ENCODE measurements around the gene ABR. TPM values are rescaled to one million over a fixed set of nuclear protein-coding genes. Genes with fewer than 3 reads are reported as not detected.

Gene ABR
- total and polyA plus RNA-seq, 2 of the 8 experiments (the other 6 are each of a cell fraction or from before 2014, with no cell fraction given): 44.8 to 47.2 TPM

GRCh38 chr17:1177016-1177700 lies 2.6 kb downstream of the ABR start:
- Histone ChIP-seq H3K9me3 (ENCODE audit: insufficient read depth in 2 of 2, low read depth in 1 of 2, low read length in 1 of 2) (no peaks in the 10 kb centered on the region), H2BK20ac (ENCODE audit: low read length) (no peak overlapping the region), H4K20me1 (replicated peaks in 1 of 2; ENCODE audit: control insufficient read depth in 1 of 2, insufficient read depth in 2 of 2, low read length in 2 of 2) (peaks cover 4 to 11% of the 10 kb centered on the region in 2 experiments), H4K8ac (ENCODE audit: extremely low read depth, insufficient read depth, low read length) (no peak overlapping the region), H2BK12ac (ENCODE audit: low read depth, low read length) (no peak overlapping the region), H2AFZ (ENCODE audit: low read length) (no peak overlapping the region), H3K27ac (ENCODE audit: low read depth, low read length) (no peak overlapping the region), H2BK120ac (replicated peaks; ENCODE audit: low read depth, low read length) (no peak overlapping the region), H3K56ac (replicated peaks; ENCODE audit: insufficient read length, low read depth, low read length) (no peak overlapping the region), H3K9ac (replicated peaks in 1 of 4; ENCODE audit: extremely low read depth in 1 of 4, low read depth in 3 of 4, low read length in 3 of 4) (no peak overlapping the region), H3K4me1 (replicated peaks in 1 of 4; ENCODE audit: control insufficient read depth in 3 of 4, insufficient read depth in 4 of 4, low read length in 3 of 4) (peaks cover 0 to 20% (median 8%) of the 10 kb centered on the region in 4 experiments; a peak in 6 of 7 replicates), H3K27me3 (replicated peaks in 1 of 4; ENCODE audit: control insufficient read depth in 3 of 4, extremely low read depth in 1 of 4, insufficient read depth in 3 of 4, low read length in 3 of 4) (peaks cover 0 to 28% (median 19%) of the 10 kb centered on the region in 4 experiments; a peak in 5 of 7 replicates), H3K14ac (ENCODE audit: insufficient read length) (no peak overlapping the region), H3K79me1 (ENCODE audit: low read depth, low read length) (no peaks in the 10 kb centered on the region; the same call in 1 of the 2 replicates), H3K23ac (ENCODE audit: insufficient read length) (no peak overlapping the region), H3K18ac (ENCODE audit: extremely low read depth, low read length) (no peak overlapping the region), H3K36me3 (ENCODE audit: control insufficient read depth in 2 of 4, insufficient read depth in 4 of 4, low read length in 3 of 4) (no peaks in the 10 kb centered on the region), H2BK15ac (ENCODE audit: low read length) (no peak overlapping the region), H3K79me2 (ENCODE audit: control insufficient read depth in 1 of 2, insufficient read depth in 2 of 2, low read length in 2 of 2) (peaks cover 0 to 2% of the 10 kb centered on the region in 2 experiments; a peak in 1 of 4 replicates), H4K5ac (ENCODE audit: insufficient read length, low read depth, low read length) (no peak overlapping the region), H3K4me2 (ENCODE audit: insufficient read depth in 1 of 2, low read depth in 2 of 2, low read length in 2 of 2) (no peak overlapping the region), H4K91ac (replicated peaks; ENCODE audit: insufficient read length, low read length) (no peak overlapping the region), H3K4me3 (ENCODE audit: extremely low read depth in 1 of 4, insufficient read depth in 2 of 4, low read depth in 3 of 4, low read length in 4 of 4) (no peak overlapping the region), H3K23me2 (ENCODE audit: low read depth, low read length) (peaks cover 12% of the 10 kb centered on the region; the same call in 1 of the 2 replicates), H3K4ac (replicated peaks; ENCODE audit: insufficient read length, low read depth, low read length) (no peak overlapping the region), H2AK5ac (ENCODE audit: low read depth, low read length) (no peak overlapping the region), H2BK5ac (ENCODE audit: low read depth, low read length) (no peak overlapping the region)
- DNase-seq (ENCODE audit: low read depth in 1 of 2, low spot score in 2 of 2) (no peak), FAIRE-seq (no peak)
- CTCF ChIA-PET (ENCODE audit: partially characterized antibody): interaction anchor here (0.9 to 6.0 kb wide), 9 partner anchors 9 to 356 kb away, joined by 3 to 29 read pairs (median 3); no protein-coding TSS in a partner anchor
- POLR2A ChIA-PET (ENCODE audit: partially characterized antibody): interaction anchor here (1.0 kb wide), 1 partner anchor 10 kb away, joined by 3 read pairs; no protein-coding TSS in a partner anchor
- WGBS, 2 experiments (ENCODE audit: extremely low coverage in 1 of 2, insufficient coverage in 1 of 2, insufficient read length in 1 of 2, insufficient replicate concordance in 2 of 2, low coverage in 1 of 2, low lambda C conversion rate in 2 of 2, missing lambda C conversion rate in 1 of 2): 84% methylated on average over 9 of the region's 9 CpGs; no CpG with 5 or more reads in 1 of the 2 experiments
- TF ChIP-seq KDM5A (IDR thresholded peaks at IDR 0.05; ENCODE audit: low read length) (no peak), PHF8 (conservative IDR thresholded peaks at IDR 0.05; ENCODE audit: low read depth, low read length) (no peak), NRF1 (IDR thresholded peaks at IDR 0.05; ENCODE audit: low read depth, low read length) (no peak), USF2 (IDR thresholded peaks at IDR 0.05; ENCODE audit: low read length) (no peak), GABPA (IDR thresholded peaks at IDR 0.05; ENCODE audit: borderline replicate concordance, insufficient read depth, low read length) (no peak), SRF (IDR thresholded peaks at IDR 0.05; ENCODE audit: low read depth, low read length) (no peak), CHD2 (IDR thresholded peaks at IDR 0.05; ENCODE audit: low read length) (no peak)
